Measurements from ENCODE around the gene GPR25. TPM values are rescaled to one million over a fixed set of nuclear protein-coding genes. Genes with fewer than 3 reads are reported as not detected.

GPR25 gene
- total and polyA plus RNA-seq, 2 of the 4 experiments (the other 2 are of a cell fraction): not detected

DNA sequence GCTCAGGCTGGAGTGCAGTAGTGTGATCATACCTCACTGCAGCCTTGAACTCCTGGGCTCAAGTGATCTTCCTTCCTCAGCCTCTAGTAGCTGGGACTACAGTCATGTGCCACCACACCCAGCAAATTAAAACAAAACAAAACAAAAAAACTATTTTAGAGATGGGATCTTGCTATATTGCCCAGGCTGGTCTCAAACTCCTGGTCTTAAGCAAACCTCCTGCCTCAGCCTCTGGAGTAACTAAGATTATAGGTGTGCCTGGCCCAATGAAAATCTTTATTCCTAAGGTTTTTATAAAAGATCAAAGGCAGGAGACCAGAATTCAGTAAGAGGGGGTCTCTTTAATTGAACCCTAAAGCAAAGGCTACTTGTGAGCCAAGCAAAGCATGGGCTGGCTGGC is 32.0 kb downstream of the GPR25 start:
- Histone ChIP-seq H3K79me1 (ENCODE audit: low read depth in 1 of 2, low read length in 2 of 2) (no peaks in the 10 kb centered on the region), H3K9me3 (ENCODE audit: control insufficient read depth, insufficient read depth, low read length) (no peaks in the 10 kb centered on the region), H4K5ac (ENCODE audit: low read depth, low read length) (no peak overlapping the region), H2AK5ac (ENCODE audit: low read depth, low read length) (no peak overlapping the region), H3K4me3 (ENCODE audit: insufficient read depth, low read depth, low read length) (no peak overlapping the region), H3K36me3 (ENCODE audit: control insufficient read depth, insufficient read depth, low read length) (no peaks in the 10 kb centered on the region), H3K4me2 (ENCODE audit: low read depth, low read length) (no peak overlapping the region), H2BK120ac (ENCODE audit: low read depth, low read length) (no peak overlapping the region), H3K27me3 (ENCODE audit: control insufficient read depth, insufficient read depth, low read length) (peaks cover 29% of the 10 kb centered on the region), H2BK20ac (ENCODE audit: low read depth, low read length) (no peak overlapping the region), H3K14ac (replicated peaks; ENCODE audit: low read depth, low read length) (no peak overlapping the region), H3K23ac (ENCODE audit: low read depth, low read length) (no peak overlapping the region), H2BK15ac (ENCODE audit: low read depth, low read length) (no peak overlapping the region), H3K4ac (ENCODE audit: low read depth, low read length) (no peak overlapping the region), H4K91ac (ENCODE audit: insufficient read depth, low read depth, low read length) (no peak overlapping the region), H4K8ac (ENCODE audit: low read depth in 2 of 2, low read length in 2 of 2) (no peak overlapping the region), H2AFZ (replicated peaks; ENCODE audit: low read length, poor library complexity) (no peak overlapping the region), H2AK9ac (replicated peaks; ENCODE audit: low read depth, low read length, poor library complexity) (no peak overlapping the region), H3K9ac (ENCODE audit: low read depth, low read length) (no peak overlapping the region), H3K56ac (ENCODE audit: extremely low read depth, insufficient read depth, low read length) (no peak overlapping the region), H2BK5ac (ENCODE audit: low read depth, low read length, poor library complexity, severe bottlenecking) (no peak overlapping the region), H3K18ac (ENCODE audit: low read depth, low read length) (no peak overlapping the region), H3K27ac (ENCODE audit: insufficient read depth, low read length) (no peak overlapping the region), H3K4me1 (ENCODE audit: control insufficient read depth, insufficient read depth, low read length) (no peaks in the 10 kb centered on the region), H3K9me1 (ENCODE audit: insufficient read depth, low read length) (no peaks in the 10 kb centered on the region), H4K20me1 (ENCODE audit: insufficient read depth, low read length) (no peaks in the 10 kb centered on the region)
- DNase-seq (no peak), ATAC-seq (ENCODE audit: low read depth) (no peak)
- TF ChIP-seq CHD1 (IDR thresholded peaks at IDR 0.05; ENCODE audit: low read depth, low read length) (no peak), FOS (IDR thresholded peaks at IDR 0.05; ENCODE audit: low read depth, low read length) (no peak), MAZ (IDR thresholded peaks at IDR 0.05; ENCODE audit: borderline replicate concordance, low read depth, low read length) (no peak), RFX5 (IDR thresholded peaks at IDR 0.05; ENCODE audit: low read depth, low read length) (no peak), RAD21 (IDR thresholded peaks at IDR 0.05; ENCODE audit: low read length) (no peak), BHLHE40 (IDR thresholded peaks at IDR 0.05; ENCODE audit: low read depth, low read length) (no peak), NFE2L2 (IDR thresholded peaks at IDR 0.05; ENCODE audit: low read depth, low read length) (no peak), SMC3 (IDR thresholded peaks at IDR 0.05; ENCODE audit: low read depth, low read length) (no peak), CEBPB (IDR thresholded peaks at IDR 0.05; ENCODE audit: low read depth, low read length) (no peak), MXI1 (IDR thresholded peaks at IDR 0.05; ENCODE audit: borderline replicate concordance, low read depth, low read length) (no peak), RCOR1 (IDR thresholded peaks at IDR 0.05; ENCODE audit: insufficient replicate concordance, low read length) (no peak), MAFK (IDR thresholded peaks at IDR 0.05; ENCODE audit: low read depth, low read length) (no peak), POLR2A (IDR thresholded peaks at IDR 0.05; ENCODE audit: low read depth, low read length) (no peak)
- TF ChIP-seq, protein P1, sequence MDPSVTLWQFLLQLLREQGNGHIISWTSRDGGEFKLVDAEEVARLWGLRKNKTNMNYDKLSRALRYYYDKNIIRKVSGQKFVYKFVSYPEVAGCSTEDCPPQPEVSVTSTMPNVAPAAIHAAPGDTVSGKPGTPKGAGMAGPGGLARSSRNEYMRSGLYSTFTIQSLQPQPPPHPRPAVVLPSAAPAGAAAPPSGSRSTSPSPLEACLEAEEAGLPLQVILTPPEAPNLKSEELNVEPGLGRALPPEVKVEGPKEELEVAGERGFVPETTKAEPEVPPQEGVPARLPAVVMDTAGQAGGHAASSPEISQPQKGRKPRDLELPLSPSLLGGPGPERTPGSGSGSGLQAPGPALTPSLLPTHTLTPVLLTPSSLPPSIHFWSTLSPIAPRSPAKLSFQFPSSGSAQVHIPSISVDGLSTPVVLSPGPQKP (IDR thresholded peaks at IDR 0.05; ENCODE audit: borderline replicate concordance, low read depth, low read length): no peak
- TF ChIP-seq, protein P2, sequence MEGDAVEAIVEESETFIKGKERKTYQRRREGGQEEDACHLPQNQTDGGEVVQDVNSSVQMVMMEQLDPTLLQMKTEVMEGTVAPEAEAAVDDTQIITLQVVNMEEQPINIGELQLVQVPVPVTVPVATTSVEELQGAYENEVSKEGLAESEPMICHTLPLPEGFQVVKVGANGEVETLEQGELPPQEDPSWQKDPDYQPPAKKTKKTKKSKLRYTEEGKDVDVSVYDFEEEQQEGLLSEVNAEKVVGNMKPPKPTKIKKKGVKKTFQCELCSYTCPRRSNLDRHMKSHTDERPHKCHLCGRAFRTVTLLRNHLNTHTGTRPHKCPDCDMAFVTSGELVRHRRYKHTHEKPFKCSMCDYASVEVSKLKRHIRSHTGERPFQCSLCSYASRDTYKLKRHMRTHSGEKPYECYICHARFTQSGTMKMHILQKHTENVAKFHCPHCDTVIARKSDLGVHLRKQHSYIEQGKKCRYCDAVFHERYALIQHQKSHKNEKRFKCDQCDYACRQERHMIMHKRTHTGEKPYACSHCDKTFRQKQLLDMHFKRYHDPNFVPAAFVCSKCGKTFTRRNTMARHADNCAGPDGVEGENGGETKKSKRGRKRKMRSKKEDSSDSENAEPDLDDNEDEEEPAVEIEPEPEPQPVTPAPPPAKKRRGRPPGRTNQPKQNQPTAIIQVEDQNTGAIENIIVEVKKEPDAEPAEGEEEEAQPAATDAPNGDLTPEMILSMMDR (conservative IDR thresholded peaks at IDR 0.05; ENCODE audit: low read depth, low read length): no peak
- TF ChIP-seq, protein P3, sequence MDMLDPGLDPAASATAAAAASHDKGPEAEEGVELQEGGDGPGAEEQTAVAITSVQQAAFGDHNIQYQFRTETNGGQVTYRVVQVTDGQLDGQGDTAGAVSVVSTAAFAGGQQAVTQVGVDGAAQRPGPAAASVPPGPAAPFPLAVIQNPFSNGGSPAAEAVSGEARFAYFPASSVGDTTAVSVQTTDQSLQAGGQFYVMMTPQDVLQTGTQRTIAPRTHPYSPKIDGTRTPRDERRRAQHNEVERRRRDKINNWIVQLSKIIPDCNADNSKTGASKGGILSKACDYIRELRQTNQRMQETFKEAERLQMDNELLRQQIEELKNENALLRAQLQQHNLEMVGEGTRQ (IDR thresholded peaks at IDR 0.05; ENCODE audit: low read depth, low read length): no peak
- CTCF ChIA-PET: no interaction called here
- in situ Hi-C loops (cut with MboI; ENCODE audit: low sequenced_read_pairs) (no loop called here), intact Hi-C loops (cut with micrococcal nuclease) (no loop called here), dilution Hi-C loops (cut with HindIII; ENCODE audit: low sequenced_read_pairs, unreplicated experiment) (no loop called here)
- POLR2A ChIA-PET (ENCODE audit: unreplicated experiment): no interaction called here
- no TSS peak for BruUV-seq (replicated peaks)

All from IMR-90 (cell line).